ENCODE results near the gene MCRIP2.

The MCRIP2 gene

DNA sequence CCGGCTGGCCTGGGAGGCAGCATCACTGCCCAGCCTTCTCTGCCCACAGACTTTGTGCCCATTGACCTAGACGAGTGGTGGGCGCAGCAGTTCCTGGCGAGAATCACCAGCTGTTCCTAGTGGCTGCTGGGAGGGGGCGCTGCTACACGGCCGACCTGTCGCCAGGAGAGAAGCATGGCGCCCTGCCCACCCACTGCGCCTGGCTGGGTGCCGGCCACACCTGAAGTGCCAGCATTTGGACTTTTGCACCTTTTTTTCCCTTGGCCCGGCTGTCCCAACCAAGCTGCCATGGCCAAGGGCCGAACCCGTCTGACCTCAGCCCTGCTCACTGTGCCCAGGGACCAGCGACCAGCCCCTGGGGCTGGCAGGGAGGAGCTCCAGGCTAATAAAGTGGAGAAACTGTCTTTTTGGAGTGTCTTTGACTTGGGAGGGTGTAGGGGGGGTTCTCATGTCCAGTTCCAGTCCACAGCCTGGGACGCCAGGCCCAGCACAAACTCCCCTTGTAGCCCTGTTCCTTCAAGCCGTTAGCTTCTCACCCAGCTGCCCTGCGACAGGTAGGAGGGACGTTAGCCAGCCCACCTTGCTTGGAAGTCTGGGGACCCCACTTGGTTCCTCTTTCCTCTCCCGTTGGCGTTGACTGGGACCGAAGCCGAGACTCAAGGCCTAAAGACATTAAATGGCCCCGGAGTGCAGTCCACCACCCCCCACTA is 6.6 kb downstream of the MCRIP2 start:
- no peak for DNase-seq (ENCODE audit: low read depth)

DNA sequence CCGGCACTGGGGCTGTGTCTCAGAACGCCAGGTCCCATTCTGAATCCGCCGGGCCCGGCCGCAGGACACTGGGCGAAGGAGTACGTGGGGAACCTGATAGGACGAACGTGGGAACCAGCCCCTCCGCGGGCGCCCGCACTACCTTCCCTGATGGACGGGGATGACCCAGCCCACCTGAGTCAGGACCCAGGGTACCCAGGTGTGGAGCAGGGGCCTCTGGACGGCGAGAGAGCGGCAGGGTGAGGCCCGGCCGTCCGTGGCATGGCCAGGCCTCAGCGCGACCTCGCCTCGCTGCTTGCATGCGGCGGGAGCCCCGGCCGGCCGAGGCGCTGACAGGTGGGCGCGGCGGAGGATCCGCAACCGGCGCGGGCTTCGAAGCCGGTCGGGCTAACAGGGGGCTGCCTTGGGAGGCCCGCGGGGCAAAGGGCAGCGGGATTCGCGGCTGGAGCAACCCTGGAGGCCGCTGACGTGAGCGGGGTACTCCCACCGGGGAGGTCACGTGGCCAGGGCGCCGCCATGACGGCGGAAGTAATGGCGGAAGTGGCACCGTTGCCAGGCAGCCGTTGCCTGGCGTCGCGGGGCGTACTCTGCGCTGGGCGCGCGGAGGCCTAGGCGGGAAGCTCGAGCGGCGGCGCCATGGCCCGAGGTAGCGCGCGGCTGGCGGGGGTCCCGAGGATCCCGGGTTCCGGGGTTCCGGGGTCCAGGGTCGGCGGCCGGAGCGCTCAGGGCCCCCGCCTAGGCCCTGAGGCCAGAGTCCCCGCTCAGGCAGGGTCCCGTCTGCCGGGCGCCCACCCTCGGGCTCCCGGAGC is 7.4 kb downstream of the MCRIP2 start, which contains the start of gene WDR90:
Gene WDR90 (plus strand): TSS at position 585 of the 809 bp plus-strand sequence. CDS start 52 bp downstream, at position 637.
- DNase-seq (ENCODE audit: low read depth) = peak; percentile 93

DNA sequence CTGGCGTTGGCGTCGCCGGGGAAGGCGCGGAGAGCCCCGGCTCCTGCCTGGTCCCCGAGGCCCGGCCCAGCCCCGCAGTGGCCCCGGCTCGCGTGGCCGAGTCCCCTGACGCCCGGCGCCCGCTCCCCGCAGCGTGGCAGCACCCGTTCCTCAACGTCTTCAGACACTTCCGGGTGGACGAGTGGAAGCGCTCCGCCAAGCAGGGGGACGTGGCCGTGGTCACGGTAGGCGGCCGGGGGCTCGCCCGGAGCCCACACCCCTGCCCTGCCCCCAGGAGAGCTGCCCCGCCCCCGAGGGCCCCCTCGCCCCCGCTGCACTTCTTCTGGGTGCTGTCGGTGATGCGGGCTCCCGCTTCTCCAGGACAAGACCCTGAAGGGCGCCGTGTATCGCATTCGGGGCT is 8.0 kb downstream of the MCRIP2 start:
- no peak for DNase-seq (ENCODE audit: low read depth)

DNA sequence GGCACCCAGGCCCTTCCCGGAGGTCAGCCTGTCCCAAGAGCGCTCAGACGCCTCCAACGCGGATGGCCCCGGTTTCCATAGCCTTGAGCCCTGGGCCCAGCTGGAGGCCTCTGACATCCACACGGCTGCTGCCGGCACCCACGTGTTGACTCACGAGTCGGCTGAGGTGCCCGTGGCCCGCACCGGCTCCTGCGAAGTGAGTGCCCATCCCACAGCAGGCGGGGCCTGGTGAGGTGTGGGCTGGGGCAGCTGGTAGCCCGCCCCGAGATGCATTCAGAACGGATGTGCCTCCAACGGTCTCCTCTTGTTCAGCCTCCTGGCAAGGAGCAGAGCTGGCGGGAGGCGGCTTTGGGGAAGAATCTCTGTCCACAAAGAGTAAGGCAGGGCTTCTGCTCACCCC is 10.2 kb downstream of the MCRIP2 start:
- no peak for DNase-seq (ENCODE audit: low read depth)

DNA sequence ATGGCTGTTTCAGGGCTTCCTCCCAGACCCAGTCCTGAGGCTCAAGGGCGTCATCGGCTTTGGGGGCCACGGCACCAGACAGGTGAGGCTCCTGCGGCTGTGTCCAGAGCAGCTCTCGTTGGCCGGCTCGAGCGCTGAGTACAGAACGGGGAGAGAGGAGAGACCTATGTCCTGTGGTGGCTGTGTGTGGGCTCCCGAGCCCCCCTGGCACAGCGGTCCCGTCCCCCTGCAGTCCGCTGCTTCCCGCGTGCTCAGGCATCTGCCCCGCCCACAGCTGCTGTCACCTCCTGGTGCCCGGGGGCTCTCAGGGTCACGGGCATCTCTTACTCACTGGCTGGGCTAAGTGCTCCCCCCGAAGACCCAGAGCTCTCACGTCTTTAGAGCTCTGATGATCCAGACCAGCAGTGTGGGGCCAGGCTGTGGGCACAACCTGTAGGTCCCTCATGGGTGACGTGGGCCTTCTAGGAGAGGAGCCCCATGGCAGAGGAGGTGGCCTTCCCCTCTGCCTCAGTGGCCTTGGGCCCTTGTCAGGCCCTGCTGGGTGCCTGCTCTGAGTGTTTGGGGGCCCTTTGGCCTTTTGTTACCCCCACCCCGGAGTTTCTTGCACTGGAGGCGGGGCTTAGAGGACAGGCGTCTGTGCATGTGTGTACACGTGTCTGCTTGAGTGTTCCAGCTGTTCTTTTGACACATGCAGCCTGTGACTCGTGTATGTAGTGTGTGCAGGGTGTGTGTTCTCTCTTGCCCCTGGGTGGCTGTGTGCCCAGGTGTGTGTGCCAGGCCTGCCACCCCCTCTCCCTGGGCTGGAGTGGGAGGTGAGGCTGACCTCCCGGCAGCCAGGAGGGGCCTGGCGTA is 11.1 kb downstream of the MCRIP2 start:
- DNase-seq (ENCODE audit: low read depth) = no peak

DNA sequence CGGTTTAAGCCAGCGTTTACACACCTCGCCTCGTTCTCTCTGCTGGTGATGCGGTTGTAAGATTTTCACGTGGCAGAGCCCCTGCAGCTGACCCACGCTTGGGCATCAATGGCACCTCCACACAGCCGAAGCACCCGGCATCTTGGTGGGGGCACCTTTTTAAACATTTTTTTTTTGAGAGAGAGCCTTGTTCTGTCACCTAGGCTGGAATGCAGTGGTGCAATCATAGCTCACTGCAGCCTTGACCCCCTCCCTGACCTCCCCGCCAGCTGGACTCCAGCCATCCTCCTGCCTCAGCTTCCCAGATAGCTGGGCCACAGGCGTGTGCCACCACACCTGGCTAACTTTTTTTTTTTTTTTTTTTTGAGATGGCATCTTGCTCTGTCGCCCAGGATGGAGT is 12.4 kb downstream of the MCRIP2 start:
- no peak for DNase-seq (ENCODE audit: low read depth)

DNA sequence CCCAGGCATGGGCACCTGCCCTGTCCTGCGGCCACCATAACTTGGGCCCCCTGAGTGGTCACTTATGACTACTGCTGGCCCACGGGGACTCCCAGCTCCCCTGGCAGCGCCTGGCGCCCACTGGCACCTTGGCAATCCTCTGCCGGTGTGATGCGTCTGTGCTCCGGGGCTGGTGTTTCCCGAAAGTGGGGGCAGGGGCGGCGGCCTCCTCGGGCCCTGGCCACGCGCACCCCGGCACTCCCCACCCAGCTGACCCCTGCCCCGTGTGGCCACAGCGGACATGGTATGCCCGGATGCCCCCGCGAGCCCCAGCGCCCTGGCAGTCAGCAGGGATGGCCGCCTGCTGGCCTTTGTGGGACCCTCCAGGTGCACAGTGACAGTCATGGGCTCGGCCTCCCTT is 15.9 kb downstream of the MCRIP2 start:
- DNase-seq (ENCODE audit: low read depth) = no peak

DNA sequence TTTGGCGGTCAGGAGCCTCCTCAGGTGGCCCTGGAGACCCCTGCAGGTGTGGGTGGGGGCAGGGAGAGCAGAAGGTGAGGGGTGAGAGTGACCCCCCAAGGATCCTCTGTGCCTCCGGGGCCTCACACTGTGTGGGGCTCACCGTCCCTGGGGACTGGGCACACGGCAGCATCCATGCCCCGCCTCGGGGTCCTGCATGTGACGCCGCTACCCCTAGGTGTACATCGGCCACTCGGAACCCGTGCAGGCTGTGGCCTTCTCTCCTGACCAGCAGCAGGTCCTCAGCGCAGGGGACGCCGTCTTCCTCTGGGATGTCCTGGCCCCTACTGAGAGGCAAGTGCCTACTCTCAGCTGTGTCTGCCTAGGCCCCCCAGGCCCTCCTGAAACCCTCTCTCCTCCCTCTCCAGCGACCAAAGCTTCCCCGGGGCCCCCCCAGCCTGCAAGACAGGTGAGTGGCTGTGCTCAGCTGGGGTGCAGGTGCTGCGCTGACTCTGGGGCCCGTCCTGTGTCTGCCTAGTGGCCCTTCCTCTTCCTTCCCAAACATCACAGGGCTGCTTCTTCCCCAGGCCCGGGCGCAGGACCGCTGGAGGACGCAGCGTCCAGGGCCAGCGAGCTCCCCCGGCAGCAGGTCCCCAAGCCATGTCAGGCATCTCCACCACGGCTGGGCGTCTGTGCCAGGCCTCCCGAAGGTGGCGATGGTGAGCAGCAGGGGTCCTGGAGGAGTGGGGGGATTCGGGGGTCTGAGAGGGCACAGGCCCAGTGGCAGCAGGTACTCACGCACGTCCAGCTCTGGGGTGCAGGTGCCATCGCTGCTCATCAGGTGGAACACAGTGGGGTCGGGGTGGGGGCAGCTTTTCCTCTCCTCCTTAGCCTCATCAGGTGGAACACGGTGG is 17.3 kb downstream of the MCRIP2 start:
- no peak for DNase-seq (ENCODE audit: low read depth)

DNA sequence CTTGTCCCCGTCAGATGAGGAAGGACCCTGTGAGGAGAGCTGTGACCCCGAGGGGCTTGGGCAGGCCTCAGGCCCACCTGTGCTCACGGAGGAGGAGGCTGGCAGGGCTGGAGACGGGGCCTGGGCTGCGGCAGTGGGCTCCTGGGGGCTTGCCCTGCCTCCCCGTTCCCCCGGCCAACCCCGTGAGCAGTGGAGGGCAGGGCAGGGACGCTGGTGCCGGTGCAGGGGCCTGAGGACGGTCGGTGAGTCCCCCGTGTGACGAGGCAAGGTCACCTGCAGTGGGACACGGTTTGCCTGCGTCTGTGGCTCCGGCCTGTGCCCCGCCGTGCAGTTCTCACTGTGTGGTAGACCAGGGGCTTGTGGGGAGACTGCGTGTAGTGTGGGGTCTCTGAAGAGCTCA is 18.0 kb downstream of the MCRIP2 start:
- no peak for DNase-seq (ENCODE audit: low read depth)

DNA sequence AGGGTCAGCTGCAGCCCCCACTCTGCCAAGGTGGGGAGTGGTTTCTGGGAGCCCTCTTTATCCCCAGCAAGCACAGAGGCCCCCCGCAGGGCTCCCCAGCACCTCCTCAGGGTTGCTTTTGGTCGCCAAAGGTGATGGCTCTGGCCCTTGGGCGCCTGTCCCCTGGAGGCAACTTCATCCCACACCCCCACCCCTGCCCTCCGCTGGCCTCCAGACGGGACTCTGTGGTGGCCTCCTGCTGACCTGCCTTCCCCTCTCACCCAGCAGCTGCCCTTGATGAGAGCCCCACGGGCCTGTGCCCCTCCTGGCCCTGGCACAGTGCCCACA is 18.5 kb downstream of the MCRIP2 start:
- no peak for DNase-seq (ENCODE audit: low read depth)

DNA sequence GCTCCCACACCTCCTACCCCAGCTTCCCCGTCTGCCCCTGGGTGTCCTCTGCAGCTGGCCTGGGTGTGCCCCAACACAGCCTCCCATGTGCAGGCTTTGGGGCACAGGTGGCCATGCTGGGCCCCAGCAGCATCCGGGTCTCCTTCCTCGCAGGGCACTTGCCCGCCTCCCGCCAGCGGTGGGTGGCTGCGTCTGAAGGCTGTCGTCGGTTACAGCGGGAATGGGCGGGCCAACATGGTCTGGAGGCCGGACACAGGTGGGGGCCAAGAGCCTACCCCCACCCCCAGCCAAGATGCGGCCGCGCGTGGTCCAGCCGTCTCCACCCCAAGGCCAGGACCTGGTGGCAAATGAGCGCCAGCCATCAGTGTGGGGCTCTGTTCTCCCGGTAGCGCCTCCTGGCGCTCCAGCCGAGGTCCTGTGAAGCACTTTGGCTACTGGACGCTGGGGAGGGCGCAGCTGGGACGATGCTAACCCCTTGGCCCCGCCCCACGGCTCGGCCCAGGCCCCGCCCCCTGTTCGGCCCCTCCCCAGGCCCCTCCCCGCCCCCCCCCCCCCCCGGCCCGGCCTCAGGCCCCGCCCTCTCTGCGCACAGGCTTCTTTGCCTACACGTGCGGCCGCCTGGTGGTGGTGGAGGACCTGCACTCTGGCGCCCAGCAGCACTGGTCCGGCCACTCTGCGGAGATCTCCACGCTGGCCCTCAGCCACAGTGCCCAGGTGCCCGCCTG is 19.0 kb downstream of the MCRIP2 start:
- no peak for DNase-seq (ENCODE audit: low read depth)

DNA sequence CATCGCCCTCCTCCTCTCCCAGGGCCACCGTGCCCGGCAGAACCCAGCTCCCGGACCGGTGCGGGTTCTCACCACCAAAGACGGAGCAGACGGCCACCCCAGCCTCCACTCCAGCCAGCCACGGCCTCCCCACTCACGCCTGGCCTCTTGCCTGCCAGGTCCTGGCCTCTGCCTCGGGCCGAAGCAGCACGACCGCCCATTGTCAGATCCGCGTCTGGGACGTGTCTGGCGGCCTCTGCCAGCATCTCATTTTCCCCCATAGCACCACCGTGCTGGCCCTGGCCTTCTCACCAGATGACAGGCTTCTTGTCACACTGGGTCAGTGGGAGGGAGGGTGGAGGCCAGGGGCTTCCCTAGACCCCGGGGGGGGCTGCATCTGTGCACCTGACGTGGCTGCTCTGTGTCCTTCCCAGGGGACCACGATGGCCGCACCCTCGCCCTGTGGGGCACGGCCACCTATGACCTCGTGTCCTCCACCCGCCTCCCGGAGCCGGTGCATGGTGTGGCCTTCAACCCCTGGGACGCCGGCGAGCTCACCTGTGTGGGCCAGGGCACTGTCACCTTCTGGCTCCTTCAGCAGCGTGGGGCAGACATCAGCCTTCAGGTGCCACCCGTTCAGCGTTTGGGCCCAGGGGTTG is 19.7 kb downstream of the MCRIP2 start:
- no peak for DNase-seq (ENCODE audit: low read depth)

DNA sequence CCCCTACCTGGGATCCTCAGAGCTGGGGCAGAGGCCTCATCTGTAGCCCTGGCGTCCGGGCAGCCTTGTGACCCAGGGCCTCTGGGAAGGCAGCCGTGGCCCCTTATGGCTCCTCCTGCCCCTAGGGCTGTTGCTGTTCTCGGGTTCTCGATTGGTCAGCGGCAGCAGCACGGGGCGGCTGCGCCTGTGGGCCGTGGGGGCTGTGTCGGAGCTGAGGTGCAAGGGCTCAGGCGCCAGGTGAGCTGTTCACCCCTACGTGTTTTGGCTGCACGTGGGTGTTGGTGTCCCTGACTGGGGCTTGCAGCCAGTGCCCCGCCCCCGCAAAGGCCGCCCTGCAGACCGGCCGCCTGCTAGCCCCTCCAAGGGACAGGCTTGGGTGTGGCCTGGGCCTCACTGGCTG is 20.5 kb downstream of the MCRIP2 start:
- DNase-seq (ENCODE audit: low read depth) = no peak

DNA sequence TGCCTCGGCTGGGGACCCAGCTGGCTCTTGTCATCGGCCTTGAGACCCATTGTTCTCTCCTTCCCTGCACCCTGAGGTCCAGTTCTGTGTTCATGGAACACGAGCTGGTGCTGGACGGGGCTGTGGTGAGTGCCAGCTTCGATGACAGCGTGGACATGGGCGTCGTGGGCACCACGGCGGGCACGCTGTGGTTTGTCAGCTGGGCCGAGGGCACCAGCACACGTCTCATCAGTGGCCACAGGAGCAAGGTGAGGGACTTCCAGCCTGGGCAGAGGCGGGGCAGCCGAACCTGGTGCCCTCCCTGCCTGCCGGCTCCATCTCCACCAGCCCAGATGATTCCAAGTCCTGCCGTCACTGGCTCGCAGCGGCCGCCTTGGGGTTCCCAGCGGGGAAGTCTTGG is 21.0 kb downstream of the MCRIP2 start:
- DNase-seq (ENCODE audit: low read depth) = no peak

DNA sequence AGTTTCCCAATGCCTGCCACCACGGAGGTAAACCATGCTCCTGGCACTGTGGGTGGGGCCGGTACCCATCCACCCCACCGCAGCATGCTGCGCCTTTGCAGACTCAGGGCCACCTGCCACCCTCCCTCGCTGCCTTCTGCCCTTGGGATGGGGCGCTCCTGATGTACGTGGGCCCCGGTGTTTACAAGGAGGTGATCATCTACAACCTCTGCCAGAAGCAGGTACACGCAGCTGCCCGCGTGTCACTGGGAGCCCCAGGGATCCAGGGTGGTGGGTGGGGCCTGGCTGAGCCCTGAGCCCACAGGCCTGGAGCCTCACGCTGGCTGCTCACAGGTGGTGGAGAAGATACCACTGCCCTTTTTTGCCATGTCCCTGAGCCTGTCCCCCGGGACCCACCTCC is 24.9 kb downstream of the MCRIP2 start:
- no peak for DNase-seq (ENCODE audit: low read depth)

DNA sequence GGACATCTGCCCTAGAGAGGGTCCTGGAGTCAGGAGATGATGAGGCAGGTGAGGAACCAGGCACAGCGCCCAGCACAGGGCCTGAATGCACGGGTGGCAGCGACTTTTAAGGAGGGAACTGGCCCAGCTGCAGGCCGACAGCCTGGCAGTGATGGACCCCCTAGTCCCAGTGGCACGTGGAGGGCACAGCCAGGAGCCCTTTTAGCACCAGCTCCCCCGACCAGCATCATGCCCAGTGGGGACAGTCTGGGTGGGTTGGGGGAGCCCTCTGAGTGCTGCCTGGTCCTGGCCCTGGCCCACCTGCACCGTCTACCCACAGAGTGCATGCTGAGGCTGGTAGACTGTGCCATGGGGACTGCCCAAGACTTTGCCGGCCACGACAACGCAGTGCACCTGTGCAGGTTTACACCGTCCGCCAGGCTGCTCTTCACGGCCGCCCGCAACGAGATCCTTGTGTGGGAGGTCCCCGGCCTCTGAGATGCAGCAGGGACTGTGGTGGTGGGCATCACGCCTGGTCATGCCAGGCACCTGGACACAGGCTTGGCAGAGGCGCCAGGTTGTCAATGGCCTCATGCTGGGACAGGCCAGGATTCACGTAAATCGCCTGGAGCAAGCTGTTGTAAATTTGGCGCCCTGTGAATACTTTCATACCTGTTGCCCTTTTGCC is 25.6 kb downstream of the MCRIP2 start:
- DNase-seq (ENCODE audit: low read depth) = no peak

DNA sequence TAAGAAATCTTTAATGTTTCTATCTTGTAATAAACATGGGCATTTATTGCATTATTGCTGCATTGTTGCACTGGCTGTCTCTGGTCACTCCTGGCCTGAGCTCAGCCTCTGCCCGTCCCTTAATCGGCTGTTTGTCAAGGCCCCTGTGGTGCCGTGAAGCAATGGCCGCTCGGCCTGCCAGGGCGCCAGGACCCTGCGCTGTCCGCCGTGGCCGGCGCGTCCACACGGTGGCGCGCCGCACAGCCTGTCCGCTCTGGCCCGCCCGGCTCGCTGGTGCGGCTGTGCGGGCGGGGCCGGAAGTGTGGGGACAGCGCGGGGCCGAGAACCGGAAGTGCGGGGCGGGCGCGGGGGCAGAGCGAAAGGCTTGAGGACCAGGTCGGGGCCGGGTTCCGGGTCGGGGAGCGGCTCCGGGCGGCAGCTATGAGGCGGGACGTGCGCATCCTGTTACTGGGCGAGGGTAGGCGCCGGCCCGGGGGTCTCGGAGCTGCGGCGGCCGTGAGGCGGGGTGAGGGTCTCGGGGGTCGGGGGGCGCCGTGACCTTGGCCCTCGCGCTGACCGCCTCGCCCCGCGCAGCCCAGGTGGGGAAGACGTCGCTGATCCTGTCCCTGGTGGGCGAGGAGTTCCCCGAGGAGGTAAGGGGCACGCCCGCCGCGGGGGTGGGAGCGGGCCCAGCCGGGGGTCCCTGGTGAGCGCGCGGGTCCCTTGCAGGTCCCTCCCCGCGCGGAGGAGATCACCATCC is 26.3 kb downstream of the MCRIP2 start, which contains the start of gene RHOT2:
Gene RHOT2 (plus strand): TSS at position 353 of the 739 bp plus-strand sequence. CDS start 68 bp downstream, at position 421.
- peak; percentile 91 for DNase-seq (ENCODE audit: low read depth)

DNA sequence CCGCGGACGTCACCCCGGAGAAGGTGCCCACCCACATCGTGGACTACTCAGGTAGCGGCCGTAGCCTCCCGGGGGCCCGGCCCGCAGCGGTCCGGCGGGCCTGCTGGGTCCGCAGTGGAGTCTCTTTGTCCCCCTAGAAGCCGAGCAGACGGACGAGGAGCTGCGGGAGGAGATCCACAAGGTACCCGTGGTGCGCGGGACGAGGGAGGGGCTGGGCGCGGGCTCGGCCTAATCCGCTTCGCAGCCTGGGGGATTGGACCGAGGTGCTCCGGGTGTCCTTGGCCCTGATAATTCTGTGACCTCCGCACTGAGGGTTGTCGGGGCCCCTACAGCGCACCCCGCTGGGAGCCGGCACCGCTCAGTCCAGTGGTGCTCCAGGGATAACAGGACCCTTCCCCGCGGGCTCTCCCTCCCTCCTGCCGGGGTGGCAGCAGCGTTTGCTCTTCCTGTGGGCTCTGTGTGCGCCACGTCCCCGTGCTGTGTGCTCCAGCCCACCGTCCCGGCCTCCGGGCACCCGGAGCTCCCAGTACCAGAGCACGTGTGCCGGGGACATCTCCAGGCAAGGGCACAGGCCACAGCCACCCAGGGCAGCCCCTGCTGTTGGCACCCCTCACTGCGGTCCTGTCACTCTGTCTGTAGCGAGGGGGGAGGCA is 27.0 kb downstream of the MCRIP2 start:
- no peak for DNase-seq (ENCODE audit: low read depth)

DNA sequence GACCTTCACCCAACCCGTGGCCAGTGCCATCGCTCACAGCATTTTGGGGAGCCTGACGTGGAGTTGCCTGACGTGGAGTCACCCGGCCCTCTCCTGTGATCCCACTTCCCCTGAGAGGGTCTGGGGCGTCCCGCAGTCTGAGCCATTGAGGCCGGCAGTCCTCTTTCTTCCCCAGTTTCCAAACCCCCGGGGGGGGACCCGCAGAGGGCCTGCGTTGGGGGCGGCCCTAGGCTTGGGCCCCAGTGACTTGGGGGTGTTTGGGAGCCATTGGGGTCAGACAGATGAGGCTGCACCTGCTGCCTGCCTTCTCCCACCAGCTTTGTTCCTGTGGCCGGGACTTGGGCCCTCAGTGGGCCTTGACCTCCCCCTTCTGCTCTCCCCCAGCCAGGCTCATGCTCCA is 28.0 kb downstream of the MCRIP2 start:
- no peak for DNase-seq (ENCODE audit: low read depth)
